ENCODE data around the gene TMEM147. TPM values are rescaled to one million over a fixed set of nuclear protein-coding genes. Genes with fewer than 3 reads are reported as not detected.

TMEM147 gene
- total and polyA plus RNA-seq, 2 of the 13 experiments (the other 11 are each of a cell fraction or from before 2014, with no cell fraction given), result 141 to 176 TPM

DNA sequence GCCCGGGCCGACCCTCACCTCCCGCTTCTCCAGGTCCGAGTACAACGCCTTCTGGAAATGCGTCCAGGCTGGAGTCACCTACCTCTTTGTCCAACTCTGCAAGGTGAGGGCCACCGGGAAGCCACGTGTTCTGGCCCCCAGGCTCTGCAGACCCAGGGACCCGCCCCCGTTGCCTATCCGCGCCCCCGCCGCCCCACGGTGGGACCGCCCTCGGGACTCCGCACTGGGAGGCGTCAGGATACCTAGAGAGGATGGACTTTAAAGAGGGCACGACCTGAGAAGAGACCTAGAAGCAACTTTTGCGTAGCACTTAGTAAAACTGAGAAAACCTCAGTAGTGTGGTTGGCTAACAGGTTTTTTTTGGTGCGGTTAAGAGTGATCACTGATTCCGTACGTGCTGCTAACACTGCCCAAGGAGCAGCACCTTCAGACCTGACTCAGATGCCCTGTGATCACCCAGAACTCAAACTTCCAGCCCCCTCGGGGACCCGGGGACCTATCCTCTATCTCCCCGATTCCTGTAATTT, 492 bp downstream of the TMEM147 start (continued):
- 0 out of 2 replicates have a peak, but pooled peaks have one; percentile 35 for TF ChIP-seq NCOA1 (CRISPR knock-in tag; IDR thresholded peaks at IDR 0.05)
- 0 out of 2 replicates have a peak, but pooled peaks have one; percentile 15 for TF ChIP-seq ZNF713 (CRISPR knock-in tag; IDR thresholded peaks at IDR 0.05)
- no peak for TF ChIP-seq PITX1 (CRISPR knock-in tag; IDR thresholded peaks at IDR 0.05)
- no peak for TF ChIP-seq ZNF354B (CRISPR knock-in tag; IDR thresholded peaks at IDR 0.05)
- TF ChIP-seq SP1 (IDR thresholded peaks at IDR 0.05), result no peak
- TF ChIP-seq SP1 (CRISPR knock-in tag; IDR thresholded peaks at IDR 0.05), result 0 out of 2 replicates have a peak, but pooled peaks have one; percentile 1
- peak; percentile 24; the same call in 1 of the 2 replicates for TF ChIP-seq KDM5A (IDR thresholded peaks at IDR 0.05; ENCODE audit: borderline replicate concordance, low read length)
- peak; percentile 38; the same call in 1 of the 2 replicates for TF ChIP-seq ZNF605 (CRISPR knock-in tag; IDR thresholded peaks at IDR 0.05)
- TF ChIP-seq ARHGAP35 (CRISPR knock-in tag; IDR thresholded peaks at IDR 0.05; ENCODE audit: borderline replicate concordance), result no peak
- no peak for TF ChIP-seq TP53 (CRISPR knock-in tag; conservative IDR thresholded peaks at IDR 0.05)
- peak; percentile 5; the same call in 1 of the 2 replicates for TF ChIP-seq KDM5B (CRISPR knock-in tag; IDR thresholded peaks at IDR 0.05; ENCODE audit: borderline replicate concordance)
- TF ChIP-seq MED8 (CRISPR knock-in tag; IDR thresholded peaks at IDR 0.05; ENCODE audit: insufficient replicate concordance), result no peak
- no peak for TF ChIP-seq ZNF773 (CRISPR knock-in tag; IDR thresholded peaks at IDR 0.05; ENCODE audit: borderline replicate concordance)
- no peak; the same call in 1 of the 2 replicates for TF ChIP-seq DMAP1 (CRISPR knock-in tag; IDR thresholded peaks at IDR 0.05)

DNA sequence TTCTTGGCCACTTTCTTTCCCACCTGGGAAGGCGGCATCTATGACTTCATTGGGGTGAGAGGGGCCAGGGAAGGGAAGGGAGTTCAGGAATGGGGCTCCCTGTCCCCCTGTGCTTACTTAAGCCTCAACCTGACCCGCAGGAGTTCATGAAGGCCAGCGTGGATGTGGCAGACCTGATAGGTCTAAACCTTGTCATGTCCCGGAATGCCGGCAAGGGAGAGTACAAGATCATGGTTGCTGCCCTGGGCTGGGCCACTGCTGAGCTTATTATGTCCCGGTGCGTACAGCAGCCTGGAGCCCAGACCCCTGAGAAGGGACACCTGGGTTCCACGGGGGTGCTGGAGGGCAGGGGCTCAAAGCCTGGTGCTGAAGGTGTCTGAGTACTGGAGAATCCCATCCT, 1.1 kb downstream of the TMEM147 start:
- no peaks in the 10 kb centered on the region for H4K20me1 ChIP-seq (ENCODE audit: insufficient read depth, low read length)
- no peaks in the 10 kb centered on the region for H3K9me3 ChIP-seq (ENCODE audit: low read length)
- TSS peak; percentile 63 for BruUV-seq (replicated peaks)
- ATAC-seq, result no peak
- H3K4me3 ChIP-seq (replicated peaks in 1 of 3; ENCODE audit: insufficient read depth in 1 of 3, low read depth in 2 of 3, low read length in 3 of 3), result peak overlapping the region; percentile 89 to 96 (median 92)
- peak overlapping the region; percentile 66 for H3K27ac ChIP-seq (ENCODE audit: extremely low read length, insufficient read depth, low read length)
- peaks cover 25% of the 10 kb centered on the region for H3K79me2 ChIP-seq (ENCODE audit: insufficient read depth, low read length)
- peak overlapping the region; percentile 87 for H3K4me2 ChIP-seq (ENCODE audit: low read depth, low read length)
- no peak for DNase-seq (ENCODE audit: low spot score)
- POLR2A ChIA-PET, result interaction anchor here (1.6 kb wide), 1 partner anchor 36 kb away, joined by 4 read pairs; no protein-coding TSS in a partner anchor
- WGBS (ENCODE audit: low lambda C conversion rate), result 69% methylated on average over 5 of the region's 8 CpGs
- H3K27me3 ChIP-seq (ENCODE audit: control insufficient read depth in 1 of 2, insufficient read depth in 2 of 2, low read length in 2 of 2), result no peaks in the 10 kb centered on the region; a peak in 1 of 5 replicates
- no peak for FAIRE-seq
- no peak overlapping the region for H2AFZ ChIP-seq (ENCODE audit: low read length)
- TF ChIP-seq MYC (CRISPR knock-in tag; IDR thresholded peaks at IDR 0.05; ENCODE audit: borderline replicate concordance) (no peak), JUNB (CRISPR knock-in tag; IDR thresholded peaks at IDR 0.05; ENCODE audit: borderline replicate concordance) (no peak), ZNF121 (CRISPR knock-in tag; IDR thresholded peaks at IDR 0.05) (no peak), MIER3 (CRISPR knock-in tag; IDR thresholded peaks at IDR 0.05; ENCODE audit: borderline replicate concordance) (no peak)
- CTCF ChIA-PET (ENCODE audit: low intra/inter-chr PET ratio, low total read pairs), result no interaction called here
- H3K4me1 ChIP-seq (ENCODE audit: insufficient read depth, low read length), result peaks cover 43% of the 10 kb centered on the region
- in situ Hi-C loops (cut with HindIII; ENCODE audit: extremely low pct_ligation_motif_present, low pct_unique_long_range_greater_than_20kb), result loop anchor here (5.0 kb wide), 2 partner anchors 96 to 171 kb away; partner anchors contain the start of genes ETV2 and KMT2B
- intact Hi-C loops (cut with micrococcal nuclease; ENCODE audit: unreplicated experiment), result no loop called here
- H3K9ac ChIP-seq (ENCODE audit: insufficient read depth, low read depth, low read length), result peak overlapping the region; percentile 88
- H3K36me3 ChIP-seq (replicated peaks in 1 of 2; ENCODE audit: control insufficient read depth in 1 of 2, insufficient read depth in 2 of 2, low read length in 2 of 2), result peaks cover 0 to 3% of the 10 kb centered on the region in 2 experiments; a peak in 3 of 5 replicates

Measured in HepG2 (cell line).